K562 (cell line): ENCODE data around the gene GRIK5. TPM values are rescaled to one million over a fixed set of nuclear protein-coding genes. Genes with fewer than 3 reads are reported as not detected.

Source experiments
- ATAC-seq: fragments of 200-7000 bp; cut with Tn5 transposase; 3 replicates; pipeline ENCODE4 v1.9.1; 2020; ENCODE audit warnings: moderate library complexity
- BruUV-seq: library from RNA; stranded (reverse); fragments of 400-500 nt; replicated peaks from 2 replicates; lab custom pipeline; 2021; lab: Mats Ljungman, UMichigan
- CTCF ChIA-PET: fragments of 300-600 bp; formaldehyde crosslinking; extraction: SDS; loops from one replicate; lab custom pipeline; 2021; ENCODE audit warnings: low intra/inter-chr PET ratio; lab: Yijun Ruan, JAX
- POLR2A ChIA-PET: fragments of 300-600, 350-650 bp; sonication (Branson Sonifier 250); formaldehyde crosslinking; extraction: SDS; loops from one replicate; lab custom pipeline; 2021; ENCODE audit warnings: antibody characterized with exemption, inconsistent platforms; lab: Yijun Ruan, JAX
- DNase-seq, 4 experiments: peaks; one replicate each; pipeline versions ENCODE4 v3.0.0 to v3.0.0-alpha.2; 2011 to 2018; ENCODE audit warnings: low spot score in 3 of 4, mixed read lengths in 3 of 4; ENCODE audit errors: extremely low read depth in 1 of 4
- FAIRE-seq: peaks from 2 replicates; lab custom pipeline; 2011; peaks lifted over from hg19 to GRCh38; lab: Jason Lieb, UNC
- H2AFZ ChIP-seq: 2 replicates; pipeline ENCODE4 v1.6.0; 2011; ENCODE audit warnings: low read depth, low read length, control low read depth, inconsistent platforms
- H3K27ac ChIP-seq: fragments of 200-600 bp; 3 replicates; pipeline ENCODE4 v1.8.0; 2011; ENCODE audit warnings: low read depth, mild to moderate bottlenecking, control low read depth, inconsistent platforms, low read length, moderate library complexity, mixed read lengths; ENCODE audit errors: extremely low read depth
- H3K27me3 ChIP-seq, 2 experiments: fragments of 300-600 bp in 1 of 2; 2 replicates in 1 of 2; 3 replicates in 1 of 2; pipeline versions ENCODE4 v1.6.0 to v1.8.0; 2011; ENCODE audit warnings: inconsistent platforms in 2 of 2, low read length in 2 of 2, mild to moderate bottlenecking in 1 of 2, mixed read lengths in 1 of 2, moderate library complexity in 1 of 2; ENCODE audit not compliant: control insufficient read depth in 2 of 2, insufficient read depth in 2 of 2
- H3K36me3 ChIP-seq: fragments of 300-600 bp; 3 replicates; pipeline ENCODE4 v1.8.0; 2011; ENCODE audit warnings: mild to moderate bottlenecking, low read length, inconsistent platforms; ENCODE audit not compliant: control insufficient read depth, insufficient read depth
- H3K4me1 ChIP-seq, 2 experiments: fragments of 200-600 bp in 1 of 2; replicated peaks in 1 of 2; 2 replicates in 1 of 2; 3 replicates in 1 of 2; pipeline versions ENCODE4 v1.5.1 to v1.8.0; 2011; ENCODE audit warnings: inconsistent platforms in 2 of 2, low read length in 2 of 2, mild to moderate bottlenecking in 1 of 2, mixed read lengths in 1 of 2, moderate library complexity in 1 of 2; ENCODE audit not compliant: control insufficient read depth in 2 of 2, insufficient read depth in 2 of 2
- H3K4me2 ChIP-seq: 2 replicates; pipeline ENCODE4 v1.6.1; 2011; ENCODE audit warnings: low read length, control low read depth, inconsistent platforms, mixed read lengths; ENCODE audit not compliant: insufficient read depth
- H3K4me3 ChIP-seq: fragments of 200-600 bp; sonication (generic), shearing (Covaris generic); 2 replicates; pipeline ENCODE4 v1.5.1; 2016; ENCODE audit warnings: control low read depth, inconsistent platforms
- H3K79me2 ChIP-seq: fragments of 200-600 bp; 3 replicates; pipeline ENCODE4 v1.8.0; 2011; ENCODE audit warnings: low read length, inconsistent platforms; ENCODE audit not compliant: control insufficient read depth, insufficient read depth
- H3K9ac ChIP-seq, 2 experiments: 2 replicates each; pipeline versions ENCODE4 v1.6.0 to v1.6.1; 2011; ENCODE audit warnings: low read depth in 2 of 2, low read length in 2 of 2, control low read depth in 1 of 2, inconsistent platforms in 1 of 2, mild to moderate bottlenecking in 1 of 2, mixed read lengths in 1 of 2; ENCODE audit not compliant: insufficient read depth in 1 of 2
- H3K9me1 ChIP-seq: one replicate; pipeline ENCODE4 v1.6.0; 2011; ENCODE audit warnings: inconsistent platforms, mild to moderate bottlenecking, low read length, moderate library complexity; ENCODE audit not compliant: control insufficient read depth, insufficient read depth
- H3K9me3 ChIP-seq: replicated peaks from 2 replicates; pipeline ENCODE4 v1.5.1; 2011; ENCODE audit warnings: low read depth, low read length, inconsistent platforms; ENCODE audit not compliant: control insufficient read depth, insufficient read depth
- H4K20me1 ChIP-seq: replicated peaks from 2 replicates; pipeline ENCODE4 v1.6.1; 2011; ENCODE audit warnings: low read length, inconsistent platforms, mixed read lengths; ENCODE audit not compliant: control insufficient read depth, insufficient read depth
- BHLHE40 ChIP-seq: IDR thresholded peaks from 2 replicates; pipeline ENCODE4 v1.6.1; 2011; ENCODE audit warnings: low read length, improper control_type of control experiment
- HOXB6 ChIP-seq: fragments of 250-450 bp; sonication (Bioruptor Pico); IDR thresholded peaks from 2 replicates; pipeline ENCODE4 v1.5.1; 2022; ENCODE audit warnings: mild to moderate bottlenecking, borderline replicate concordance
- KLF16 ChIP-seq: IDR thresholded peaks from 2 replicates; pipeline ENCODE4 v1.6.1; 2016; ENCODE audit warnings: antibody characterized with exemption
- MECOM ChIP-seq: fragments of 250-450 bp; sonication (Bioruptor Pico); IDR thresholded peaks from 2 replicates; pipeline ENCODE4 v1.8.0; 2022; ENCODE audit warnings: inconsistent platforms
- NFATC3 ChIP-seq: fragments of 450-650 bp; IDR thresholded peaks from 2 replicates; pipeline ENCODE4 v1.6.1; 2017; ENCODE audit warnings: mild to moderate bottlenecking
- NR4A1 ChIP-seq, 2 experiments: fragments of 250-450 bp in 1 of 2; fragments of 450-650 bp in 1 of 2; sonication (Bioruptor Pico) in 1 of 2; IDR thresholded peaks; 2 replicates each; pipeline versions ENCODE4 v1.4.0 to v1.6.1; 2016 to 2020; ENCODE audit warnings: mild to moderate bottlenecking in 2 of 2, missing compliant biosample characterization in 1 of 2, missing genetic modification characterization in 1 of 2, moderate library complexity in 1 of 2
- SIX5 ChIP-seq, 2 experiments: IDR thresholded peaks; 2 replicates each; pipeline ENCODE4 v1.6.1; 2011; ENCODE audit warnings: low read length in 2 of 2, borderline replicate concordance in 1 of 2, low read depth in 1 of 2, mild to moderate bottlenecking in 1 of 2, moderate library complexity in 1 of 2; ENCODE audit not compliant: insufficient read depth in 1 of 2
- ZFX ChIP-seq: sonication (generic); formaldehyde crosslinking; IDR thresholded peaks from 2 replicates; pipeline ENCODE4 v1.8.0; 2022; ENCODE audit warnings: mild to moderate bottlenecking, missing genetic modification reagents, moderate library complexity
- ZNF444 ChIP-seq: fragments of 250-450 bp; sonication (Bioruptor Pico); IDR thresholded peaks from 2 replicates; pipeline ENCODE4 v1.4.0; 2020; ENCODE audit warnings: mild to moderate bottlenecking, moderate library complexity
- WGBS: fragments of 100-300 bp; shearing (Covaris generic); methylation state at CpG from one replicate; pipeline ENCODE4 v1.1.6; 2016; ENCODE audit warnings: low coverage, mixed read lengths; ENCODE audit not compliant: insufficient coverage; ENCODE audit errors: missing lambda C conversion rate; 5-methylcytosine and 5-hydroxymethylcytosine counted together
- in situ Hi-C: fragments of 300-500 bp; cut with MboI; formaldehyde crosslinking; loops from 4 replicates; pipeline ENCODE4 v1.15.0; 2018; ENCODE audit warnings: inconsistent platforms, mixed read lengths
- intact Hi-C: fragments of 100-400 bp; cut with micrococcal nuclease; formaldehyde crosslinking; loops from 2 replicates; pipeline ENCODE4 v1.14.2; 2022
- polyA plus RNA-seq, 8 experiments: library from polyadenylated mRNA; depleted of rRNA in 4 of 8; stranded (reverse) in 5 of 8; unstranded in 3 of 8; fragments of >200 nt; fragmentation: Nextera tagmentation in 2 of 8; fragmentation: Illumina TruSeq in 1 of 8; extraction: Ambion mirVana in 2 of 8; extraction: Trizol in 1 of 8; gene quantifications; 2 replicates each; pipeline versions ENCODE4 v1.2.1 to v1.2.3, GENCODE V29; 2011 to 2014; ENCODE audit warnings: inconsistent platforms in 1 of 8, missing spikeins in 1 of 8
- total RNA-seq, 7 experiments: library from RNA; depleted of rRNA in 6 of 7; stranded (reverse); fragments of >200 nt in 6 of 7; fragmentation: Illumina TruSeq in 2 of 7; extraction: Trizol in 2 of 7; gene quantifications; 2 replicates each; pipeline versions ENCODE4 v1.2.1 to v1.2.3, GENCODE V29; 2011 to 2021; ENCODE audit warnings: low replicate concordance in 1 of 7
- TF ChIP-seq, protein P1 (sequence below), 2 experiments: fragments of 450-650 bp; formaldehyde crosslinking in 1 of 2; IDR thresholded peaks; 2 replicates each; pipeline versions ENCODE4 v1.4.0 to v1.6.1; 2014 to 2020; ENCODE audit warnings: mild to moderate bottlenecking in 2 of 2, borderline replicate concordance in 1 of 2, low read depth in 1 of 2
- TF ChIP-seq, protein P2 (sequence below), 2 experiments: IDR thresholded peaks; 2 replicates each; pipeline ENCODE4 v1.6.1; 2012; ENCODE audit warnings: improper control_type of control experiment in 2 of 2, low read depth in 2 of 2, low read length in 2 of 2, borderline replicate concordance in 1 of 2

The GRIK5 gene
- total and polyA plus RNA-seq, 9 of the 15 experiments (the other 6 are each of a cell fraction or from before 2014, with no cell fraction given) = 0.04 to 0.55 (median 0.27) TPM; not detected in 2

DNA sequence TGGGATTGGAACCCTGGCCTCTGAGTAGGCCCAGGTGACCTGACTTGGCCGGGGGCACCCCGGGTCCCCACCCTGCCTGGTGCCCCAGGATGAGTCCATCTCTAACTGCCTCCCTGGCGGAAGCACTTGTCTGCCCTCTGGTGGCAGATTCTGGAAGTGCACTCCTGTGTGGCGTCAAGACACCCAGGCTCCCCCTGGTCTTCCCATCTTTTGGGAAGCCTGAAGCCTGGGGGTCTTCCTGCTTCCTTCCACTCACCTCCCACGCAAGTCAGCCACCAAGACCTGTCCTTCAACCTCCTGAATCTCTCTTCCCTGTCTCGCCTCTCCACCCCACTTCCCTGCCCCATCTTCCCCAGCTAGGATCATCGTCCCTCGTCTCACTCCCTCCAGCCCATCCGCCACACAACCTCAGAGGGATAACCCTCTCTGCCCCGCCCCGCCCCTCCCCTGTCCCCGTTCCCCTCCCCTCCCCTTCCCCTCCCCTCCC, 118.3 kb downstream of the GRIK5 start:
- peak; percentile 93 for ATAC-seq
- peak; percentile 86 to 87 (median 86) for DNase-seq
- H3K4me2 ChIP-seq = peak overlapping the region; percentile 76
- no peaks in the 10 kb centered on the region for H3K9me3 ChIP-seq
- H3K27ac ChIP-seq = no peak overlapping the region
- no peaks in the 10 kb centered on the region for H4K20me1 ChIP-seq
- POLR2A ChIA-PET = interaction anchor here (0.6 to 1.4 kb wide), 2 partner anchors 14 to 47 kb away, joined by 3 to 5 read pairs; no protein-coding TSS in a partner anchor
- in situ Hi-C loops (loop anchor here (10.0 kb wide), 1 partner anchor 157 kb away; the partner anchor contains the start of gene CEACAM3), intact Hi-C loops (loop anchor here (1.0 kb wide), 1 partner anchor 78 kb away; no protein-coding TSS in a partner anchor)
- FAIRE-seq = peak; percentile 90
- CTCF ChIA-PET = interaction anchor here (1.7 to 3.2 kb wide), 2 partner anchors 78 to 159 kb away, joined by 5 to 35 read pairs; no protein-coding TSS in a partner anchor
- H2AFZ ChIP-seq = peak overlapping the region; percentile 94
- no peaks in the 10 kb centered on the region for H3K9me1 ChIP-seq
- H3K36me3 ChIP-seq = no peaks in the 10 kb centered on the region
- no peak overlapping the region for H3K9ac ChIP-seq
- WGBS = 0% methylated on average over 4 of the region's 12 CpGs
- H3K79me2 ChIP-seq = no peaks in the 10 kb centered on the region
- H3K4me3 ChIP-seq = no peak overlapping the region
- no TSS peak for BruUV-seq
- H3K4me1 ChIP-seq = peaks cover 10 to 13% of the 10 kb centered on the region in 2 experiments; a peak in 4 of 5 replicates
- H3K27me3 ChIP-seq = no peaks in the 10 kb centered on the region
- no peak for TF ChIP-seq SIX5 (IDR thresholded peaks at IDR 0.05; ENCODE audit: borderline replicate concordance in 1 of 2, insufficient read depth in 1 of 2, low read depth in 1 of 2, low read length in 2 of 2)
- no peak for TF ChIP-seq ZFX (CRISPR knock-in tag)
- TF ChIP-seq HOXB6 (CRISPR knock-in tag) = no peak
- TF ChIP-seq NR4A1 (CRISPR knock-in tag; IDR thresholded peaks at IDR 0.05) = no peak
- no peak for TF ChIP-seq NR4A1 (tag; IDR thresholded peaks at IDR 0.05)
- no peak for TF ChIP-seq ZNF444
- TF ChIP-seq, protein P1, sequence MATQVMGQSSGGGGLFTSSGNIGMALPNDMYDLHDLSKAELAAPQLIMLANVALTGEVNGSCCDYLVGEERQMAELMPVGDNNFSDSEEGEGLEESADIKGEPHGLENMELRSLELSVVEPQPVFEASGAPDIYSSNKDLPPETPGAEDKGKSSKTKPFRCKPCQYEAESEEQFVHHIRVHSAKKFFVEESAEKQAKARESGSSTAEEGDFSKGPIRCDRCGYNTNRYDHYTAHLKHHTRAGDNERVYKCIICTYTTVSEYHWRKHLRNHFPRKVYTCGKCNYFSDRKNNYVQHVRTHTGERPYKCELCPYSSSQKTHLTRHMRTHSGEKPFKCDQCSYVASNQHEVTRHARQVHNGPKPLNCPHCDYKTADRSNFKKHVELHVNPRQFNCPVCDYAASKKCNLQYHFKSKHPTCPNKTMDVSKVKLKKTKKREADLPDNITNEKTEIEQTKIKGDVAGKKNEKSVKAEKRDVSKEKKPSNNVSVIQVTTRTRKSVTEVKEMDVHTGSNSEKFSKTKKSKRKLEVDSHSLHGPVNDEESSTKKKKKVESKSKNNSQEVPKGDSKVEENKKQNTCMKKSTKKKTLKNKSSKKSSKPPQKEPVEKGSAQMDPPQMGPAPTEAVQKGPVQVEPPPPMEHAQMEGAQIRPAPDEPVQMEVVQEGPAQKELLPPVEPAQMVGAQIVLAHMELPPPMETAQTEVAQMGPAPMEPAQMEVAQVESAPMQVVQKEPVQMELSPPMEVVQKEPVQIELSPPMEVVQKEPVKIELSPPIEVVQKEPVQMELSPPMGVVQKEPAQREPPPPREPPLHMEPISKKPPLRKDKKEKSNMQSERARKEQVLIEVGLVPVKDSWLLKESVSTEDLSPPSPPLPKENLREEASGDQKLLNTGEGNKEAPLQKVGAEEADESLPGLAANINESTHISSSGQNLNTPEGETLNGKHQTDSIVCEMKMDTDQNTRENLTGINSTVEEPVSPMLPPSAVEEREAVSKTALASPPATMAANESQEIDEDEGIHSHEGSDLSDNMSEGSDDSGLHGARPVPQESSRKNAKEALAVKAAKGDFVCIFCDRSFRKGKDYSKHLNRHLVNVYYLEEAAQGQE (IDR thresholded peaks at IDR 0.05; ENCODE audit: borderline replicate concordance) = peak; percentile 80
- TF ChIP-seq, protein P1 (CRISPR knock-in tag; IDR thresholded peaks at IDR 0.05; ENCODE audit: low read depth) = no peak
- TF ChIP-seq BHLHE40 = peak; percentile 31; the same call in 1 of the 2 replicates
- TF ChIP-seq, protein P2, sequence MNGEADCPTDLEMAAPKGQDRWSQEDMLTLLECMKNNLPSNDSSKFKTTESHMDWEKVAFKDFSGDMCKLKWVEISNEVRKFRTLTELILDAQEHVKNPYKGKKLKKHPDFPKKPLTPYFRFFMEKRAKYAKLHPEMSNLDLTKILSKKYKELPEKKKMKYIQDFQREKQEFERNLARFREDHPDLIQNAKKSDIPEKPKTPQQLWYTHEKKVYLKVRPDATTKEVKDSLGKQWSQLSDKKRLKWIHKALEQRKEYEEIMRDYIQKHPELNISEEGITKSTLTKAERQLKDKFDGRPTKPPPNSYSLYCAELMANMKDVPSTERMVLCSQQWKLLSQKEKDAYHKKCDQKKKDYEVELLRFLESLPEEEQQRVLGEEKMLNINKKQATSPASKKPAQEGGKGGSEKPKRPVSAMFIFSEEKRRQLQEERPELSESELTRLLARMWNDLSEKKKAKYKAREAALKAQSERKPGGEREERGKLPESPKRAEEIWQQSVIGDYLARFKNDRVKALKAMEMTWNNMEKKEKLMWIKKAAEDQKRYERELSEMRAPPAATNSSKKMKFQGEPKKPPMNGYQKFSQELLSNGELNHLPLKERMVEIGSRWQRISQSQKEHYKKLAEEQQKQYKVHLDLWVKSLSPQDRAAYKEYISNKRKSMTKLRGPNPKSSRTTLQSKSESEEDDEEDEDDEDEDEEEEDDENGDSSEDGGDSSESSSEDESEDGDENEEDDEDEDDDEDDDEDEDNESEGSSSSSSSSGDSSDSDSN (IDR thresholded peaks at IDR 0.05; ENCODE audit: borderline replicate concordance in 1 of 2, low read depth in 2 of 2, low read length in 2 of 2) = no peak
- TF ChIP-seq KLF16 = 0 out of 2 replicates have a peak, but pooled peaks have one; percentile 34
- no peak for TF ChIP-seq MECOM (CRISPR knock-in tag)
- TF ChIP-seq NFATC3 = no peak
